ENCODE data around the gene CCDC33.

Gene CCDC33

DNA sequence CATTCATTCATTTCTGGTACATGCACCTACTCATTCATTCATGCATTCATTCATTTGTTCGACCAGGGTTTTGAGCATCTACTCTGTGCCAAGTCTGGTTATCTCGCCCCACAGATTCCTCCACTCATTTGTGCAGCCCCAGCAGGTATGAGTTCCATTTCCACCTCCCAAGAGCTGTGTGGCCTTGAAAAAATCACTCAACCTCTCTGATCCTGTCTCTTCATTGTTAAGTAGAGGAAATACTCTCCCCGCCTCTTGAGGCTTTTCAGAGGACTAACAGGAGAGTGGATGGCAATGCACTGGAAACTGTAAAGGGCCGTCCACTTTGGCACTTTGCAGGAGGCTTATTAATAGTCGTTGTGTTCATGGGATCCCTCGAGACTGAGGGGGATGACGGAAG, 69.6 kb downstream of the CCDC33 start:
- TF ChIP-seq, protein P1, sequence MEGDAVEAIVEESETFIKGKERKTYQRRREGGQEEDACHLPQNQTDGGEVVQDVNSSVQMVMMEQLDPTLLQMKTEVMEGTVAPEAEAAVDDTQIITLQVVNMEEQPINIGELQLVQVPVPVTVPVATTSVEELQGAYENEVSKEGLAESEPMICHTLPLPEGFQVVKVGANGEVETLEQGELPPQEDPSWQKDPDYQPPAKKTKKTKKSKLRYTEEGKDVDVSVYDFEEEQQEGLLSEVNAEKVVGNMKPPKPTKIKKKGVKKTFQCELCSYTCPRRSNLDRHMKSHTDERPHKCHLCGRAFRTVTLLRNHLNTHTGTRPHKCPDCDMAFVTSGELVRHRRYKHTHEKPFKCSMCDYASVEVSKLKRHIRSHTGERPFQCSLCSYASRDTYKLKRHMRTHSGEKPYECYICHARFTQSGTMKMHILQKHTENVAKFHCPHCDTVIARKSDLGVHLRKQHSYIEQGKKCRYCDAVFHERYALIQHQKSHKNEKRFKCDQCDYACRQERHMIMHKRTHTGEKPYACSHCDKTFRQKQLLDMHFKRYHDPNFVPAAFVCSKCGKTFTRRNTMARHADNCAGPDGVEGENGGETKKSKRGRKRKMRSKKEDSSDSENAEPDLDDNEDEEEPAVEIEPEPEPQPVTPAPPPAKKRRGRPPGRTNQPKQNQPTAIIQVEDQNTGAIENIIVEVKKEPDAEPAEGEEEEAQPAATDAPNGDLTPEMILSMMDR (IDR thresholded peaks at IDR 0.05; ENCODE audit: control insufficient read depth, insufficient read depth, low read depth, low read length, missing control alignments) = no peak
- no peak for DNase-seq (ENCODE audit: low read depth)
- H3K4me3 ChIP-seq (ENCODE audit: control insufficient read depth, low read depth, low read length) = no peak overlapping the region

DNA sequence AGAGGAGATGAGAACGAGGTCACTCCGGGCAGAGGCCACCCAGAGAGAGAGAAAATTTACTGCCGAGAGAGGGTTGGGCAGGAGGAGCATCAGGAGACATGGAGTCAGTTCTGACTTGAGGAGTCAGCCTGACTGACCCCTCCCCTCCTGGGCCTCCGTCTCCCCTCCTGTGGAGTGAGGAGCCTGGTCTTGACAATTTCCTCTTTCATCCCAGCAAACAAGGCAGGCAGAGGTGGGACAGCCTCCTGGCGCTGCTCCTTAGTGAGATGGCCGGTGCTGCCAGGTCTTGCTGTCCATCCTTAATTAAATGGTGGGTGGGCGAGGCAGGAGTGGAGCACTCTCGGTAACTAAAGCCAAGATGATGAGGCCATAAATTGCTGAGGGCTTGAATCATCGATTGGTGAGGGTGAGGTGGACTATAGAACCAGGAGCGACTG, 70.7 kb downstream of the CCDC33 start:
- TF ChIP-seq, protein P1 (IDR thresholded peaks at IDR 0.05; ENCODE audit: control insufficient read depth, insufficient read depth, low read depth, low read length, missing control alignments) = no peak
- H3K4me3 ChIP-seq (ENCODE audit: control insufficient read depth, low read depth, low read length) = no peak overlapping the region
- DNase-seq (ENCODE audit: low read depth) = no peak

DNA sequence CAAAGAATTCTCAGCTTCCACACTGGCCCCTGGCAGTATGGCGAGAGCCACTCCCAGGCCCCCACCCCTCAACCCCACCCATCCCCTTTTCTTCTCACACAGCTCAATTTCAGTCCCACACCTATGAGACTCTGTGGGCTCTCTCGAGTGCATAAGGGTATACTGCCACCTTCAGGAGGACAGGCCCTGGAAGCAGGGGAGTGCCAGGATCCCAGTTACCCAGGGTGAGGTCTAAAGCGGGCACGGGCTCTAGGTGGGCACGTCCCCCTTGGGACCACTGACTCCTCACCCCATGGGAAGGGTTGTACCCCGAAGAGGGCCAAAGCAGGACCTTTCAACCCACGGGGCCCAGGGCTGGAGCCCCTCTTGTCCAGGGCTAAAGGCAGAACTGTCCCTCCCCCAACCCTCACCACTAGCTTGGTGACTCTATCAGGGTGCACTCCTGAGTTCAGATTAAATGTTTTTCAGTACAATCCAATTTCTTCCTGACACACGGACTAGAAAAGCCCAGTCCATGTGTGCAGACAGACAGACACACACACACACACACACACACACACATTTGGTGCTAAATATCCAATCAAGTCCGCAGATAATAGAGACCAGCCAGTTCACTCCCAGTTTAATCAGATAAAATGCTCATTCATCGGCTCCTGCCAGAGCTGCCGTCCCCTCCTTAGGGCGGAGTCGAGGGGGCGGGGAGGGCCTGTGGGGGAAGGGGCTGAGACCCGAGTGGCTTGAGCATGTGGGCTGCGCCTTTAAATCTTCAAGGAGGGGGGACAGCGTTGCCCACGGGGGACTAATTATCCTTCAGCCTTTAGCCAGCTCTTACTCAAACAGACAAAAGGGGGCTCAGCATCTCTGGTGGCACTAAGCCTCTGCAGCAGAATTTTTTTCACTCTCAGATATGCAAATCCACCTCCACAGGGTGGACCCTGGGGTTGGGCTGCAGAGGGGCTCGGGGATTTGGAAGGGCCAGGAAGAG, 72.0 kb downstream of the CCDC33 start:
- TF ChIP-seq, protein P1 (IDR thresholded peaks at IDR 0.05; ENCODE audit: control insufficient read depth, insufficient read depth, low read depth, low read length, missing control alignments) = peak; percentile 94
- H3K4me3 ChIP-seq (ENCODE audit: control insufficient read depth, low read depth, low read length) = no peak overlapping the region
- DNase-seq (ENCODE audit: low read depth) = peak; percentile 17

DNA sequence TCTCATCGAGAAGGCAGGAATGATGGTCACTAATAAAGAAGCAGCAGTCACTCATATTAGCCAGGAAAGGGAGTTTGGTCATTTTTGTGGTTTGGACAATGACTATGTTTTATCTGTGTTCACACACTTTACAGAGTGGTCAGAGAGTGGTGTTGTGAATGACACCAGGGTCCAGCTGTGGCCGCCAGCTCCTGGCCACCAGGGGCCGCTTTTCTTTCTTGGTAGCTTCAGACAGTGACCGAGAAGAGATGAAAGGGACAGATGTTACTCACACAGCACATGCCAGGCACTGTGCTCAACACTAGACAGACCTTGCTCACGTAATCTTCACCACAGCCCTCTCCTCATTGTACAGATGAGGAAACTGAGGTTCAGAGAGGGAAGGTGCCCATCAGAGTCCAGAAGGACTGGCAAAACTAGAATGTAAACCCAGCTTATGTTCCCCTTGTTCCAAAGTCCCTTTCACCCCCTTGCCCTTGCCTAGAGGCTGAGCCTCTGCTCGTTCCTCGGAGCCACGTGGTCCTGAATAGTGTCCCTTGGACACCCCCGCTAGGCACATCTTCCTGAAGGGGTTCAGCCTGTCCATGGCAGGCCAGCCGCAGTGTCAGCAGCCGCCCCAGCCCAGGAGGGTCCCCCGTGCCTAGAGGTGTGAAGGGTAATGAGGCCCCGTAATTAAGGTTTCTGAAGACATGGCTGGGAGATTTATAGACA, 75.8 kb downstream of the CCDC33 start:
- TF ChIP-seq, protein P1 (IDR thresholded peaks at IDR 0.05; ENCODE audit: control insufficient read depth, insufficient read depth, low read depth, low read length, missing control alignments) = peak; percentile 57
- DNase-seq (ENCODE audit: low read depth) = no peak
- no peak overlapping the region for H3K4me3 ChIP-seq (ENCODE audit: control insufficient read depth, low read depth, low read length)

DNA sequence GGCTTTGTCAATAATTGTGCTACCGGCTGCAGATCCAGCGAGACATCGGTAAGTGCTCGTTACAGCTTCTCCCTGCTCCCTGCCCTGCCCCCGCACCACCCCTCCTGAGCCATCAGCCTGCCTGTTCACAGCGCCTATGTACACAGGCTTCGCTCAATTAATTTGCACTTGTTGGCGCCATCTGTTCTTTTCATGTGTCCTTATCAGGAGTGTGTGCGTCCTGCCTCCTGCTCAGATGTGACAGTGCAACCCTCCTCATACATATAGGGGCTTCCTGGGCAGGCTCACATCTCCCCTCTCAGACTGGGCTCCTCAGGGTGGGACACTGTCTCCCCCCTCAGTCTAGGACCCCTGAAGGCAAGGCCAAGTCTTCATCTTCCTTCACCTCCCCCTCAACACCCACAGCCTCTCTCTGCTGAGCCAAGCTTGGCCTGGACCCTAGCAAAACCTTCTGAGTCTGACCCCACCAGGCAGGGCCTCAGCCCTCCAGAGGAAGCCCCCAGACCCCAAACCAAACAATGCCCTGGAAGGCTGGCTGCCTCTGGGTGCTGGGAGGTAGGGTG, 76.4 kb downstream of the CCDC33 start:
- no peak overlapping the region for H3K4me3 ChIP-seq (ENCODE audit: control insufficient read depth, low read depth, low read length)
- TF ChIP-seq, protein P1 (IDR thresholded peaks at IDR 0.05; ENCODE audit: control insufficient read depth, insufficient read depth, low read depth, low read length, missing control alignments) = no peak
- DNase-seq (ENCODE audit: low read depth) = no peak

DNA sequence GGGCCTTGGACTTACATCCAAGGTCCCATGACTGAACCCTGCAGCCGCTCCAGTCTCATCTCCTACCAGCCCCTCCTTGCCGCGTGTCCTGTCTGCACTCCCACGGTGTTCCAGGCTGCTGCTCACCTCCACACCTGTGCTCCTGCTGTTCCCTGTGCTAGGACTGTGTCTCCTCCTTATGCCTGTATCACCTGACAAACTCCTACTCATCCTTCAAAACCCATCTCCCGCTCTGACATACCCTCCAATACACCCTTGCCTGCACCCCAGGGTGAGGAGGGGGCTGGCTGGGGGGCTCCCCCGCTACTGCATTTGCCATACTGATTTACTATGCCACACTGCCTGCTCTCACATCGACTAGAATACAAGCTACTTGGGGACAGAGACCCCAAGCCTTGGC, 77.8 kb downstream of the CCDC33 start:
- no peak for DNase-seq (ENCODE audit: low read depth)
- TF ChIP-seq, protein P1 (IDR thresholded peaks at IDR 0.05; ENCODE audit: control insufficient read depth, insufficient read depth, low read depth, low read length, missing control alignments) = no peak
- no peak overlapping the region for H3K4me3 ChIP-seq (ENCODE audit: control insufficient read depth, low read depth, low read length)
